ENCODE results near the gene TGFBRAP1. TPM values are rescaled to one million over a fixed set of nuclear protein-coding genes. Genes with fewer than 3 reads are reported as not detected.

TGFBRAP1 gene
- total RNA-seq, 6 experiments from 2014 or later, result 5.7 to 11.2 (median 7.1) TPM

DNA sequence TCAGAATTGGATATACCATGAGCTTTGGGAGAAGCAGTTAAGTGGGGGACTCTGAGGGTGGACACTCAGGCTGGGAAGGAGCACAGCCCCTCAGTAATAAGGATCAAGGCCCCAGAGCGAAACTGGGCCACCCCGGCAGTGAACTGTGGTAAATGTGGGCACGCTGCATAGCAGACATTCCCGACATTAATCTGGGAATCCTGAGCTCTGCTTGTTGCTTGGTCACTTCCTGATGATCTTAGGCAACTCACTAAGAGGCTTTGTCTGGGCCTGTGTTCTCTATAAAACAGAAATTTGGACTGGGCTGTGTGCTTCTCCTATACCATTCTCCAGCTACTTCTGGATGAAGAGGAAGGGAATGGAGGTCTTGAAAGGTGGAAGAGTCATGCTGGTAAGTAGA, 4.8 kb downstream of the TGFBRAP1 start:
- intact Hi-C loops (cut with DNase I), result no loop called here
- no peak for TF ChIP-seq POLR2A (IDR thresholded peaks at IDR 0.05)
- TF ChIP-seq, protein P1, sequence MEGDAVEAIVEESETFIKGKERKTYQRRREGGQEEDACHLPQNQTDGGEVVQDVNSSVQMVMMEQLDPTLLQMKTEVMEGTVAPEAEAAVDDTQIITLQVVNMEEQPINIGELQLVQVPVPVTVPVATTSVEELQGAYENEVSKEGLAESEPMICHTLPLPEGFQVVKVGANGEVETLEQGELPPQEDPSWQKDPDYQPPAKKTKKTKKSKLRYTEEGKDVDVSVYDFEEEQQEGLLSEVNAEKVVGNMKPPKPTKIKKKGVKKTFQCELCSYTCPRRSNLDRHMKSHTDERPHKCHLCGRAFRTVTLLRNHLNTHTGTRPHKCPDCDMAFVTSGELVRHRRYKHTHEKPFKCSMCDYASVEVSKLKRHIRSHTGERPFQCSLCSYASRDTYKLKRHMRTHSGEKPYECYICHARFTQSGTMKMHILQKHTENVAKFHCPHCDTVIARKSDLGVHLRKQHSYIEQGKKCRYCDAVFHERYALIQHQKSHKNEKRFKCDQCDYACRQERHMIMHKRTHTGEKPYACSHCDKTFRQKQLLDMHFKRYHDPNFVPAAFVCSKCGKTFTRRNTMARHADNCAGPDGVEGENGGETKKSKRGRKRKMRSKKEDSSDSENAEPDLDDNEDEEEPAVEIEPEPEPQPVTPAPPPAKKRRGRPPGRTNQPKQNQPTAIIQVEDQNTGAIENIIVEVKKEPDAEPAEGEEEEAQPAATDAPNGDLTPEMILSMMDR (IDR thresholded peaks at IDR 0.05), result no peak
- WGBS (ENCODE audit: insufficient coverage, low coverage, low lambda C conversion rate, missing lambda C conversion rate), result no CpG with 5 or more reads among the region's 4 CpGs

DNA sequence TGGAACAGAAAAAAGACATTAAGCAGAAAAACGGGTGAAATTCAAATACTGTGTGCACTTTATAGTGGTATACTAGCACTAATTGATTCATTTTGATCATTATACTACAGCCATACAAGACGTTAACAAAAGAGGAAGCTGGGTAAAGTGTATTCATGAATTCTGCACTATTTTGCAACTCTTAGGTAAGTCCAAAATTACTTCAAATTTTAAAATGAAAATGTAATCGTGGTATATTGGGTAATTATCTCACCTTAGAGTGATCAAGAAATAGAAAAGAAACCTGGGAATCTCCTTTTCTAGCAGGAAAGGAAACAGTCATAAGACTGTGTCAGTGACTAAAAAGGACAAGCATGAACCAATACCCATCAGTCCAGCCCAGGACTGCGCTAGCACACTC, 5.4 kb downstream of the TGFBRAP1 start:
- ATAC-seq (no peak), DNase-seq (no peak)
- H3K27me3 ChIP-seq, result no peaks in the 10 kb centered on the region
- no peaks in the 10 kb centered on the region for H3K36me3 ChIP-seq
- peaks cover 0 to 4% (median 0%) of the 10 kb centered on the region in 4 donors for H3K4me1 ChIP-seq
- no peak overlapping the region for H3K27ac ChIP-seq
- H3K9me3 ChIP-seq, result no peaks in the 10 kb centered on the region
- WGBS (ENCODE audit: insufficient coverage, low coverage, low lambda C conversion rate, missing lambda C conversion rate), result 63% methylated on average over 4 of the region's 4 CpGs
- intact Hi-C loops (cut with DNase I), result no loop called here
- H3K4me3 ChIP-seq, result no peak overlapping the region
- TF ChIP-seq POLR2A (IDR thresholded peaks at IDR 0.05), result no peak
- TF ChIP-seq, protein P1 (IDR thresholded peaks at IDR 0.05), result no peak

More for the DNA sequence above, 4.8 kb downstream of the TGFBRAP1 start:
- no peaks in the 10 kb centered on the region for H3K36me3 ChIP-seq
- peaks cover 0 to 4% (median 0%) of the 10 kb centered on the region in 4 donors for H3K4me1 ChIP-seq
- ATAC-seq (no peak), DNase-seq (no peak)
- H3K4me3 ChIP-seq, result no peak overlapping the region
- no peaks in the 10 kb centered on the region for H3K27me3 ChIP-seq
- peak overlapping the region; percentile 16 to 43 (median 17) for H3K27ac ChIP-seq
- H3K9me3 ChIP-seq, result no peaks in the 10 kb centered on the region

DNA sequence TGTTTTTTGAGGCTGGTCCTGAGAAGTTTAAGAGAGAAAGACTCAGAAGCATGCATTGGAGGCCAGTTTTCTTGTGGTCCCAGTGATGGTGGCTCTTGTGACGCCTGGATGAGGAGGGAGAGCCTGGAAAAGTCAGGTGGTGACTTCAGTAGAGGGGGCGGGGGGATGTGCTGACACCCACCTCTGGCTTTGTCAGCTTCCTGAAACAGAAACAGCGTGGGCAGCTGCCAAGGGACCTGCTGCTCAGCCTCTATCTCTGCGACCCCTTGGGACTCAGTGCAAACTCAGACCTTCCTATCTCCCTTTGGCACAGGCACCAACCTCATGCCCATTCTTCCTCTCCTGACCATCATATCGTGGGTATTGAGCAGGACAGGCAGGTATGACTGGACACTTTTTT, 6.4 kb downstream of the TGFBRAP1 start:
- Histone ChIP-seq H3K36me3 (no peaks in the 10 kb centered on the region), H3K4me3 (no peak overlapping the region), H3K27ac (no peak overlapping the region), H3K4me1 (no peaks in the 10 kb centered on the region), H3K9me3 (no peaks in the 10 kb centered on the region), H3K27me3 (no peaks in the 10 kb centered on the region)
- ATAC-seq (no peak), DNase-seq (no peak)
- 63% methylated on average over 2 of the region's 5 CpGs for WGBS (ENCODE audit: insufficient coverage, low coverage, low lambda C conversion rate, missing lambda C conversion rate)
- TF ChIP-seq, protein P1 (IDR thresholded peaks at IDR 0.05), result no peak
- TF ChIP-seq POLR2A (IDR thresholded peaks at IDR 0.05), result no peak
- intact Hi-C loops (cut with DNase I), result no loop called here

DNA sequence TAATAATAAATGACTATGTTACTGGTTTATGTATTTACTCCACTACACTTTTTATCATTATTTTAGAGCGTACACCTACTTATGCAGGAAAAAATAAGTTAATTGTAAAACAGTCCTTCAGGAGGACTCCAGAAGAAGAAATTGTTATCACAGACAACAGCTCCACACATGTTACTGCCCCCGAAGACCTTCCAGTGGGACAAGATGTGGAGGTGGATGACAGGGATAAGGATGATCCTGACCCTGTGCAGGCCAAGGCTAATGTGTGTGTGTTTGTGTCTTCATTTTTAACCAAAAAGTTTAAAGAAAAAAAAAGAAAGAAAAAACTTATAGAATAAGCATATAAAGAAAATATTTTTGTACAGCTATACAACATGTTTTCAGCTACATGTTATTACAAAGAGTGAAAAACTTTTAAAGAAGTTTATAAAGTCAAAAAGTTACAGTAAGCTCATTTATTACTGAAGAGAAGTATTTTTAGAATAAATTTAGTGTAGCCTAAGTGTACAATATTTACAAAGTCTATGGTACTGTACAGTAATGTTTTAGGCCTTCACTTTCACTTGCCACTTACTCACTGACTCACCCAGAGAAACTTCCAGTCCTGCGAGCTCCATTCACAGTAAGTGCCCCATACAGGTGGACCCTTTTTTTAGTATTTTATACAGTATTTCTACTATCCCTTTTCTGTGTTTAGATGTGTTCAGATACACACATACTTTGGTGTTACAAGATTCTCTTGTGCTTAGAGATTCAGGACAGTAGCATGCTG, 7.5 kb downstream of the TGFBRAP1 start:
- Histone ChIP-seq H3K27me3 (no peaks in the 10 kb centered on the region), H3K4me3 (no peak overlapping the region), H3K9me3 (no peaks in the 10 kb centered on the region), H3K36me3 (no peaks in the 10 kb centered on the region), H3K27ac (no peak overlapping the region), H3K4me1 (no peaks in the 10 kb centered on the region)
- intact Hi-C loops (cut with DNase I), result no loop called here
- WGBS (ENCODE audit: insufficient coverage, low coverage, low lambda C conversion rate, missing lambda C conversion rate), result 92% methylated on average over 3 of the region's 3 CpGs
- ATAC-seq, result no peak
- DNase-seq, result no peak
- TF ChIP-seq, protein P1 (IDR thresholded peaks at IDR 0.05), result no peak
- no peak for TF ChIP-seq POLR2A (IDR thresholded peaks at IDR 0.05)
